Duodenal mucosa (tissue), 2 donors: ENCODE results near the gene PDS5B.

Source experiments
- H3K27ac ChIP-seq: one replicate; pipeline ENCODE4 v1.7.0; 2013; ENCODE audit warnings: low read depth, low read length
- H3K27me3 ChIP-seq, 2 donors: one replicate each; pipeline ENCODE4 v1.7.0; 2013; ENCODE audit warnings: low read length in 2 of 2, control low read depth in 1 of 2; ENCODE audit not compliant: insufficient read depth in 2 of 2, control insufficient read depth in 1 of 2
- H3K36me3 ChIP-seq, 2 donors: one replicate each; pipeline ENCODE4 v1.7.0; 2013; ENCODE audit warnings: low read length in 2 of 2, control low read depth in 1 of 2; ENCODE audit not compliant: insufficient read depth in 2 of 2, control insufficient read depth in 1 of 2
- H3K4me1 ChIP-seq, 2 donors: one replicate each; pipeline ENCODE4 v1.7.0; 2013; ENCODE audit warnings: low read length in 2 of 2, control low read depth in 1 of 2; ENCODE audit not compliant: insufficient read depth in 2 of 2, control insufficient read depth in 1 of 2
- H3K4me3 ChIP-seq, 2 donors: one replicate each; pipeline ENCODE4 v1.7.0; 2013; ENCODE audit warnings: low read length in 2 of 2, low read depth in 1 of 2
- H3K9ac ChIP-seq, 2 donors: one replicate each; pipeline ENCODE4 v1.7.0; 2013; ENCODE audit warnings: low read length in 2 of 2, low read depth in 1 of 2
- H3K9me3 ChIP-seq, 2 donors: one replicate each; pipeline ENCODE4 v1.7.0; 2013; ENCODE audit warnings: low read length in 2 of 2, control low read depth in 1 of 2; ENCODE audit not compliant: control insufficient read depth in 1 of 2

PDS5B gene

DNA sequence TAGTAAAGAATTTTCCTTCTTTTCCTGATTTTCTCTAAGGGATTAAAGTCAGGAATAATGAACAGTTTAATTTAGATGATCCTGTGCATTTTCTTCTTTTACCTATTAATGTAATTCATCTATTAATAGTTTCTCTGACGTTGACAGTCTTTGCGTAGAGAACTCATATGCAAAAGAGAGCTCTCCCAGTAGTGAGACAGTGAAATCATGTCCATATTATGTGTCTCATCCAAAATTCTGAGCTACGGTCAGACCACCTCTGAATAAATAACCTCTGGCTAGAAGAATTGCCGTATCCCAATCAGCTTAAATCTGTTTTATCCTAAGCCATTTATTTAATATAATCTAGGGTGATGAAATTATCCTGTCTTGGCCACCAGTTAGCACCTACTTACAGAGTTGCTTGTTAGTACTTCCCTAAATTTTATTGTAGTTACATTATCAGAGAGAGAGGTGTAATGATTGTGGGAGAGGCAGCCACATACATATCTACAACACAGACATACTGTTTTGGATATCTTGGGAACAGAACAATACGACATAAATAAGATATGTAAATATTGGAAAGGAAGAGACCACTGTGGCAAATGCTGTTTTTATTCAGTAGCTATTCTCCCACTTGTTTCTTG, 30.7 kb downstream of the PDS5B start:
- H3K9ac ChIP-seq = no peak overlapping the region
- H3K27ac ChIP-seq = no peak overlapping the region
- H3K9me3 ChIP-seq = peaks cover 2 to 14% of the 10 kb centered on the region in 2 donors
- H3K4me3 ChIP-seq = no peak overlapping the region
- no peaks in the 10 kb centered on the region for H3K36me3 ChIP-seq
- H3K27me3 ChIP-seq = no peaks in the 10 kb centered on the region
- H3K4me1 ChIP-seq = no peaks in the 10 kb centered on the region

- H3K27me3 ChIP-seq = no peaks in the 10 kb centered on the region
- no peak overlapping the region for H3K27ac ChIP-seq
- peak overlapping the region in 1 of 2 donors; percentile 34 for H3K4me3 ChIP-seq
- H3K9me3 ChIP-seq = peaks cover 11 to 18% of the 10 kb centered on the region in 2 donors
- no peaks in the 10 kb centered on the region for H3K4me1 ChIP-seq
- no peaks in the 10 kb centered on the region for H3K36me3 ChIP-seq
- no peak overlapping the region for H3K9ac ChIP-seq
These were observed 36.6 kb downstream of the PDS5B start for GRCh38 chr13:32622827-32623226.

GRCh38 chr13:32624441-32624840, 38.2 kb downstream of the PDS5B start:
- no peaks in the 10 kb centered on the region for H3K36me3 ChIP-seq
- no peak overlapping the region for H3K27ac ChIP-seq
- no peak overlapping the region for H3K4me3 ChIP-seq
- H3K9ac ChIP-seq = no peak overlapping the region
- peaks cover 11 to 18% of the 10 kb centered on the region in 2 donors for H3K9me3 ChIP-seq
- no peaks in the 10 kb centered on the region for H3K27me3 ChIP-seq
- H3K4me1 ChIP-seq = no peaks in the 10 kb centered on the region

- H3K9ac ChIP-seq = no peak overlapping the region
- H3K4me3 ChIP-seq = no peak overlapping the region
- no peaks in the 10 kb centered on the region for H3K36me3 ChIP-seq
- H3K27me3 ChIP-seq = no peaks in the 10 kb centered on the region
- H3K9me3 ChIP-seq = peaks cover 4 to 6% of the 10 kb centered on the region in 2 donors
- no peaks in the 10 kb centered on the region for H3K4me1 ChIP-seq
- no peak overlapping the region for H3K27ac ChIP-seq
These were observed 41.5 kb downstream of the PDS5B start for GRCh38 chr13:32627793-32628192.

DNA sequence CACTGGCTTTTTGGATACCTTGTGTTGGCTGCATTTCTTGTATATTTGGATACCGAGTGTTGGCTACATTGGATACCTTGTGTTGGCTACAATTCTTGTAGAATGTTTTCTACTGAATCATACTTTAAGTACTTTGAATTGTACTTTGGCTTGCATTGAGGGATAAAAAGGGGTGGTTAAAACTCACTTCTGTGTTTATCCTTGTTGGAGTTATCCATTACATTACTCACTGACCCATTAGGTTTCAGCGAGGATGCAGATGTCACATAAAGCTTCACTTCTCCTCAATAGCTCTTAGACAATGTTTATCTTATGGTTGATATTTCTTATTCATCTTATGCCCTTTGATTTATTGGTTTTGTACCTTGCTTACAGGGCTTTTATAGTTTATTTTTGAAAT, 43.1 kb downstream of the PDS5B start:
- H3K27ac ChIP-seq = no peak overlapping the region
- H3K27me3 ChIP-seq = no peaks in the 10 kb centered on the region
- H3K9ac ChIP-seq = no peak overlapping the region

DNA sequence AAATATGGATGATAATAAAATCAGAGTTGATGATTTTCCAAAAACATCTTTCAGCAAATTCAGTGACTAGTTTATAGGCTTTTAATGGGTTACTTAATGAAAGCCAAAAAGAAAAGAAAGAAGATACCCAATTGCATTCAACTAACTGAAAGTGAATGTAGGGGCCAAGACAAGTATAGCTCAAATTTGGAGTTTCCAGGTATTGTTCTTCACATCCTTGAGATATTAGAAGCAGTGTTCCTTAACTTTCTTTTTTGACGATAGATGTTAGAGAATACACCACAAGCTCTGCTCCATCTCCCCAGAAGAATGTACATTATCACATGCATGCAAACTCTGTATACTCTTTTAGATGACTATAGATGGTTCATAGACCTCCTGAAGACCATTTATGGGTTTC, 43.6 kb downstream of the PDS5B start:
- Histone ChIP-seq H3K27me3 (no peaks in the 10 kb centered on the region), H3K36me3 (no peaks in the 10 kb centered on the region), H3K4me3 (no peak overlapping the region), H3K9me3 (no peaks in the 10 kb centered on the region), H3K9ac (no peak overlapping the region), H3K4me1 (no peaks in the 10 kb centered on the region), H3K27ac (no peak overlapping the region)

More for the DNA sequence above, 43.1 kb downstream of the PDS5B start:
- Histone ChIP-seq H3K36me3 (no peaks in the 10 kb centered on the region), H3K4me3 (no peak overlapping the region), H3K4me1 (no peaks in the 10 kb centered on the region), H3K9me3 (no peaks in the 10 kb centered on the region)

GRCh38 chr13:32632343-32632909, 46.2 kb downstream of the PDS5B start:
- Histone ChIP-seq H3K36me3 (no peaks in the 10 kb centered on the region), H3K4me3 (no peak overlapping the region), H3K27ac (no peak overlapping the region), H3K9ac (no peak overlapping the region), H3K4me1 (no peaks in the 10 kb centered on the region), H3K27me3 (no peaks in the 10 kb centered on the region), H3K9me3 (no peaks in the 10 kb centered on the region)

DNA sequence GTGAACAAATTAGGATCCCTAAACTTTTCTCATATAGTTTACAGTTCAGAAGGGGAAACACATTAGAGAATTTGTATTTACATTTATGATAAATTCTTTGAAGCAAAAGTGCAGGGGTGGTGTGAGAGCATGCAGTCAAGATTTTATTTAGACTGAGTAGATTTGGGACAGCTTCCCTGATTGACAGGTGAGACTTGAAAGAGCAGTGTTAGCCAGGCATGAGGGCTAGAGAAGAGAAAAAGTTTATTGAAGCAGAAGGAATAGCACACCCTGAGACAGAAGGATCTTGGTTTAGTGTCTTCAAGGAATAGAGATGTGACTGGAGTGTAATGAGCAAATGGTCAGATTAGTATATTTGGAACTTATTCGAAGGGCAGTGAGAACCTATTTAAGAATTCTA, 50.5 kb downstream of the PDS5B start:
- Histone ChIP-seq H3K9ac (no peak overlapping the region), H3K36me3 (no peaks in the 10 kb centered on the region), H3K9me3 (no peaks in the 10 kb centered on the region), H3K4me3 (no peak overlapping the region), H3K27me3 (no peaks in the 10 kb centered on the region), H3K4me1 (no peaks in the 10 kb centered on the region), H3K27ac (no peak overlapping the region)

- H3K36me3 ChIP-seq = no peaks in the 10 kb centered on the region
- no peak overlapping the region for H3K27ac ChIP-seq
- no peaks in the 10 kb centered on the region for H3K27me3 ChIP-seq
- H3K9ac ChIP-seq = no peak overlapping the region
- no peaks in the 10 kb centered on the region for H3K9me3 ChIP-seq
- no peak overlapping the region for H3K4me3 ChIP-seq
- peaks cover 5 to 10% of the 10 kb centered on the region in 2 donors for H3K4me1 ChIP-seq
These were observed 52.5 kb downstream of the PDS5B start for GRCh38 chr13:32638739-32639138.

GRCh38 chr13:32639502-32640105, 53.4 kb downstream of the PDS5B start:
- Histone ChIP-seq H3K9me3 (no peaks in the 10 kb centered on the region), H3K27ac (no peak overlapping the region), H3K4me3 (no peak overlapping the region), H3K36me3 (no peaks in the 10 kb centered on the region), H3K27me3 (no peaks in the 10 kb centered on the region), H3K4me1 (peaks cover 5 to 10% of the 10 kb centered on the region in 2 donors), H3K9ac (no peak overlapping the region)
